ENCODE results near the gene C1orf167. TPM values are rescaled to one million over a fixed set of nuclear protein-coding genes. Genes with fewer than 3 reads are reported as not detected.

C1orf167 gene
- total RNA-seq, 4 donors from 2014 or later, result 1.00 to 1.4 TPM; not detected in 2

DNA sequence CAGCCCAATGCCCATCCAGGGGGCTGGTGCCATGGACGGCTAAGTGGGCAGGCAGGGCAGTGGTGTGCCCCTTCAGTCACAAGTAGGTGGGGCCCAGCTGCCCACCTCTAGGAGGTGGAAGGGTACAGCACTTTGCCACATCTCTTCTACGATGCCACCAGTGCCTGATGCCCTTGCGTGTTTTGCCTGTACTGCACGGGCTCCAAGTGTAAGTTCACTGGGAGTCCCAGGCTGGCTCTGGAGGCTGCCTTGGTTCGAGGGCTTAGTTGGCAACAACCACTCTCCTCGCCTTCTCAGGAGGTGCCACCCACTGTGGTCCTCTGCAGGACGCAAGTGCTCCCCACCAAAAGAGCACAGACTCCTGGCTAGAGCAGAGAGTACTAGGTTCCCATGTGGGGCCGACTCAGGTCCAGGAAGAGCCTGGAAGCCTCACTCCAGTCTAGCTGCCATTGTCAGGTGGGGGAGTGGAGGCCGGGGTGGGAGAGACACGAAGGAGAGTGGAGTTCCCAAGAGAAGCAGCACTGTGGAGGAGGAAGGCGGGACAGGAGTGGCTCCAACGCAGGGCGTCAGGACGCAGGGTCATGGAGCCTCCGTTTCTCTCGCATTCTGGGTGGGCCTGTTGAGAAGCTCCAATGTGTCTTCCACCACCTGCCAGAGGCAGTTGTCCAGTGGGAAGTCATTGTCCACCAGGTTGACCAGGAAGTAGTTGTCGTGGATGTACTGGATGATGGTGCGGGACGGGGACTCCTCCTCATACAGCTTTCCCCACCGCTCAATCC lies 28.3 kb downstream of the C1orf167 start:
- Histone ChIP-seq H3K27ac (peak overlapping the region; percentile 90 to 99 (median 97)), H3K36me3 (peaks cover 0 to 31% of the 10 kb centered on the region in 2 donors), H3K27me3 (no peaks in the 10 kb centered on the region), H3K9me3 (no peaks in the 10 kb centered on the region), H3K4me3 (peak overlapping the region in 3 of 4 donors; percentile 6 to 43 (median 13)), H3K4me1 (peaks cover 72% of the 10 kb centered on the region in 2 donors)
- no peak for ATAC-seq
- intact Hi-C loops (cut with DNase I; ENCODE audit: low total_unique reads), result loop anchor here (2.0 kb wide), 1 partner anchor 119 kb away; no protein-coding TSS in a partner anchor
- no peak for TF ChIP-seq POLR2A (IDR thresholded peaks at IDR 0.05)
- TF ChIP-seq, protein P1, sequence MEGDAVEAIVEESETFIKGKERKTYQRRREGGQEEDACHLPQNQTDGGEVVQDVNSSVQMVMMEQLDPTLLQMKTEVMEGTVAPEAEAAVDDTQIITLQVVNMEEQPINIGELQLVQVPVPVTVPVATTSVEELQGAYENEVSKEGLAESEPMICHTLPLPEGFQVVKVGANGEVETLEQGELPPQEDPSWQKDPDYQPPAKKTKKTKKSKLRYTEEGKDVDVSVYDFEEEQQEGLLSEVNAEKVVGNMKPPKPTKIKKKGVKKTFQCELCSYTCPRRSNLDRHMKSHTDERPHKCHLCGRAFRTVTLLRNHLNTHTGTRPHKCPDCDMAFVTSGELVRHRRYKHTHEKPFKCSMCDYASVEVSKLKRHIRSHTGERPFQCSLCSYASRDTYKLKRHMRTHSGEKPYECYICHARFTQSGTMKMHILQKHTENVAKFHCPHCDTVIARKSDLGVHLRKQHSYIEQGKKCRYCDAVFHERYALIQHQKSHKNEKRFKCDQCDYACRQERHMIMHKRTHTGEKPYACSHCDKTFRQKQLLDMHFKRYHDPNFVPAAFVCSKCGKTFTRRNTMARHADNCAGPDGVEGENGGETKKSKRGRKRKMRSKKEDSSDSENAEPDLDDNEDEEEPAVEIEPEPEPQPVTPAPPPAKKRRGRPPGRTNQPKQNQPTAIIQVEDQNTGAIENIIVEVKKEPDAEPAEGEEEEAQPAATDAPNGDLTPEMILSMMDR (IDR thresholded peaks at IDR 0.05 in 4 of 5, conservative IDR thresholded peaks at IDR 0.05 in 1 of 5), result no peak
- DNase-seq, result peak in 1 of 2 donors; percentile 29
- in situ Hi-C loops (cut with MboI; ENCODE audit: low sequenced_read_pairs in 4 of 4), result no loop called here

DNA sequence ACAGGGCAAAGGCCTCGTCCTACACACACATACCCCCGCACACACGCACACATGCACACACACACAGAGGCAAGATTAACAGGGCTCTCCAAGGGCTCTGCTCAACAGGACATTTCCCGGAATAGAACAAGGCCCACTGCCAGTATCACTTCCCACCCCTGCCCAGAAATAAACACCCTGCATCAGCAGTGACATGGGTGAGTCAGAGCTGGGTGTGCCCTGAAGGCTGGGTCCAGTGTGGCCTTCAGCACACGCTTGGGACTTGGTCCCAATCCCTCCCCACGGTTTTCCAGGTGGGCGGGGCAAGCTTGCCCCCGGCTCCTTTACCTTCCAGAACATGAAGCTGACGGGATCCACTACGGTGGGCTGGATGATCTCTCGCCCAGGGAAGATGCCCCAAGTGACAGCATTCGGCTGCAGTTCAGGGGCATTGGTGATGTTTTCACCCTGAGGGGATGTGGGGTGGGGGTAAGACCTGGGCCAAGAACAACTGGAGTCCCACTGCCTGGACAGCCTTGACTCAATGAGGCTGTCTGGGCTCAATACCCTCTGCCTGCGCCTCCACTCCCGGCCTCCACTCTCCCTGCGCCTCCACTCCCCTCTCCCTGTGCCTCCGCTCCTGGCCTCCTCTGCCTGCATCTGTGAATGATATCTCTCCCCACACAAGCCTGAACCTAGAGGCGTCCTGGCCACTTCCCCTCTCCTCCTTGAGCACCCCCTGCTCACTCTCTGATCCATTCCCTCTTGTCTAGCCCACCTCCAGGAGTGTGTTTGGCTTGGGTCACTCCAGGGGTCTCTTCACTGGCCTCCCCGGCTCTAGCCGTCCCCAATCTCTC lies 29.1 kb downstream of the C1orf167 start:
- ATAC-seq, result peak; percentile 83 to 96
- Histone ChIP-seq H3K4me1 (peaks cover 65 to 76% of the 10 kb centered on the region in 2 donors), H3K36me3 (peaks cover 0 to 39% of the 10 kb centered on the region in 2 donors), H3K27me3 (no peaks in the 10 kb centered on the region), H3K9me3 (no peaks in the 10 kb centered on the region), H3K4me3 (peak overlapping the region; percentile 7 to 43 (median 12)), H3K27ac (peak overlapping the region; percentile 90 to 99 (median 97))
- peak; percentile 75 to 85 for TF ChIP-seq POLR2A (IDR thresholded peaks at IDR 0.05)
- TF ChIP-seq, protein P1 (IDR thresholded peaks at IDR 0.05 in 4 of 5, conservative IDR thresholded peaks at IDR 0.05 in 1 of 5), result no peak
- intact Hi-C loops (cut with DNase I; ENCODE audit: low total_unique reads) (loop anchor here (2.0 kb wide), 1 partner anchor 118 kb away; no protein-coding TSS in a partner anchor), in situ Hi-C loops (cut with MboI; ENCODE audit: low sequenced_read_pairs in 4 of 4) (no loop called here)
- peak; percentile 97 to 98 for DNase-seq

DNA sequence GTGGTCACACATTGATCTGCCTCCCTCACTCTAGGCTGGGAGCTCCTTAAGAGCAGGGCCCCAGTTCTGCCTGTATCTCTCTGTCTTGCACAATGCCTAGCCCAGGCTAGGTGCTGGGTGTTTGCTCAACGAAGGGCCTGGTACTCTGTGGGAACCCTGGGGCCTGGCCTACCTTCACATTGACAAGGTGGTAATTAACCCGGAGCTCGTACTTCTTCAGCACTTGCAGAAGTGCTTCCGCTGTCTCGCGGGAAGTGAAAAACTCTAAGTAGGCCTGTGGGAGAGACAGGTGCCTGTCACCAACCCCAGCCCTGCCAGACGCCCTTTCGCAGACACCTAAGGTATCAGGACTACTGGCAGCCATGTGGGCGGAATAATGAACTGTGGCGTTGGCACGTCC lies 30.1 kb downstream of the C1orf167 start:
- peak overlapping the region; percentile 90 to 99 (median 97) for H3K27ac ChIP-seq
- no peak for ATAC-seq
- no peaks in the 10 kb centered on the region for H3K9me3 ChIP-seq
- intact Hi-C loops (cut with DNase I; ENCODE audit: low total_unique reads) (loop anchor here (1.0 kb wide), 1 partner anchor 10 kb away; no protein-coding TSS in a partner anchor), in situ Hi-C loops (cut with MboI; ENCODE audit: low sequenced_read_pairs in 4 of 4) (no loop called here)
- H3K36me3 ChIP-seq, result peaks cover 0 to 41% of the 10 kb centered on the region in 2 donors
- DNase-seq, result peak in 1 of 2 donors; percentile 43
- H3K27me3 ChIP-seq, result no peaks in the 10 kb centered on the region
- H3K4me1 ChIP-seq, result peaks cover 55 to 75% of the 10 kb centered on the region in 2 donors
- no peak overlapping the region for H3K4me3 ChIP-seq
- TF ChIP-seq, protein P1 (IDR thresholded peaks at IDR 0.05 in 4 of 5, conservative IDR thresholded peaks at IDR 0.05 in 1 of 5), result no peak
- TF ChIP-seq POLR2A (IDR thresholded peaks at IDR 0.05), result no peak

DNA sequence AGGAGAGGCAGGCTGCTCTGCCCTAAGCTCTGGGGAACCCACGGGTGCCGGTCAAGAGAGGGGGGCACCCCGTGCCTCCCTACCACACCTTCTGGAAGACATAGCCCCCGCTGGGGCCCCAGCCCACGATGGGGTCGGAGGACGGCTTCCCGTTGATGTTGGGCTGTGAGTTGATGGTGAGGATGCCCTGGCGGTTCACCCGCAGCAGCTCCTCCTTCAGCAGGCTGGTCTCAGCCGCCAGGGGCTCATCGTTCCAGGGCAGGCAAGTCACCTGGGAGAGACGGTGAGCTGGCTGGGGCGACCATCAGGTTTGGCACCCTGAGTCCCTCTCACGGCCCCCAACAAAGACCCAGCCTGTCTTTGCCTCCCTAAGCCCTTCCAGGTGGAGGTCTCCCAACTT lies 31.8 kb downstream of the C1orf167 start:
- H3K36me3 ChIP-seq, result peaks cover 0 to 44% of the 10 kb centered on the region in 2 donors
- DNase-seq, result no peak

More for the DNA sequence above, 31.8 kb downstream of the C1orf167 start:
- Histone ChIP-seq H3K9me3 (no peaks in the 10 kb centered on the region), H3K4me1 (peaks cover 38 to 58% of the 10 kb centered on the region in 2 donors), H3K27ac (peak overlapping the region; percentile 90 to 99 (median 97)), H3K27me3 (no peaks in the 10 kb centered on the region), H3K4me3 (no peak overlapping the region)
- ATAC-seq, result no peak
- no peak for TF ChIP-seq POLR2A (IDR thresholded peaks at IDR 0.05)
- TF ChIP-seq, protein P1 (IDR thresholded peaks at IDR 0.05 in 4 of 5, conservative IDR thresholded peaks at IDR 0.05 in 1 of 5), result no peak
- intact Hi-C loops (cut with DNase I; ENCODE audit: low total_unique reads), result no loop called here
- in situ Hi-C loops (cut with MboI; ENCODE audit: low sequenced_read_pairs in 4 of 4), result no loop called here

All from gastrocnemius medialis (tissue), 4 donors.